Stromal cell of bone marrow (primary cell): ENCODE results near the gene TMED5.
"Not testable (repeated sequence)": the region's sequence is repeated elsewhere in the genome, so short reads cannot be mapped to it uniquely, and the experiment has no call there.

Experiments
- DNase-seq: peaks from one replicate; pipeline ENCODE4 v3.0.0-alpha.2; 2012; ENCODE audit warnings: low read depth

The TMED5 gene

GRCh38 chr1:93179886-93180722 is at the start of gene TMED5:
TSS of gene TMED5 (minus strand) at chr1:93180413. CDS start at chr1:93180242, 171 bp downstream.
- DNase-seq, result peak; percentile 99

GRCh38 chr1:93223023-93223675 is 42.9 kb upstream of the TMED5 start:
- no peak for DNase-seq

GRCh38 chr1:93221913-93222312 is 41.7 kb upstream of the TMED5 start:
- no peak for DNase-seq

- not testable (repeated sequence) for DNase-seq
Observed at GRCh38 chr1:93220716-93221115, 40.5 kb upstream of the TMED5 start.

DNA sequence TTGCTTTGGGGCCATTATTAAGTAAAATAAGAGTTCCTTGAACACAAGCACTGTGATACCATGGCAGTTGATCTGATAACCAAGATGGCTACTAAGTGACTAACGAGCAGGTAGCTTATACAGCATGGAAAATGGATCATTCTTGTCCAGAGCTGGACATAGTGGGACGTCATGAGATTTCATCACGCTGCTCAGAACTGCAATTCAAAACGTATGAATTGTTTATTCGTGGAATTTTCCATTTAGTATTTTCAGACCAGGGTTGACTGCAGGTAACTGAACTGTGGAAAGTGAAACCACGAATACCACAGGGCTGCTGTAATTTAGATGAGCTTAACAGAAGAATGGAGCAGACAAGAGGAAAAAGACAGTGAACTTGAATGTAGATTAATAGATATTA is 39.2 kb upstream of the TMED5 start:
- no peak for DNase-seq

- DNase-seq, result no peak
Observed at GRCh38 chr1:93215322-93215721, 35.1 kb upstream of the TMED5 start.

DNA sequence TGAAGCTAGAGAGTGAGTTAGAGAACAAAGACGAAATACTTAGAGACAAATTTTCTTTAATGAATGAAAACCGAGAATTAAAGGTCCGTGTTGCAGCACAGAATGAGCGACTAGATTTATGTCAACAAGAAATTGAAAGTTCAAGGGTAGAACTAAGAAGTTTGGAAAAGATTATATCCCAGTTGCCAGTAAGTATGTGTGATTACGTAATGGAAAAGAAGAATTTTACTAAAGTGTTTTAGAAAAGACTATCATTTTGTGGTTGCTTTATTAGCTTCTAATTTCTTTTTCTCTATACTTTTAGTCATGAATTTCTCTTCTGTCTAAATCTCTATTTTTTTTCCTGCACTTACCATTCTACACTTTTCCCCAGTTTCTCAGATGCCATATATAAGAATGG is 27.0 kb upstream of the TMED5 start:
- DNase-seq, result no peak

- no peak for DNase-seq
Observed at GRCh38 chr1:93206567-93206954, 26.3 kb upstream of the TMED5 start.

DNA sequence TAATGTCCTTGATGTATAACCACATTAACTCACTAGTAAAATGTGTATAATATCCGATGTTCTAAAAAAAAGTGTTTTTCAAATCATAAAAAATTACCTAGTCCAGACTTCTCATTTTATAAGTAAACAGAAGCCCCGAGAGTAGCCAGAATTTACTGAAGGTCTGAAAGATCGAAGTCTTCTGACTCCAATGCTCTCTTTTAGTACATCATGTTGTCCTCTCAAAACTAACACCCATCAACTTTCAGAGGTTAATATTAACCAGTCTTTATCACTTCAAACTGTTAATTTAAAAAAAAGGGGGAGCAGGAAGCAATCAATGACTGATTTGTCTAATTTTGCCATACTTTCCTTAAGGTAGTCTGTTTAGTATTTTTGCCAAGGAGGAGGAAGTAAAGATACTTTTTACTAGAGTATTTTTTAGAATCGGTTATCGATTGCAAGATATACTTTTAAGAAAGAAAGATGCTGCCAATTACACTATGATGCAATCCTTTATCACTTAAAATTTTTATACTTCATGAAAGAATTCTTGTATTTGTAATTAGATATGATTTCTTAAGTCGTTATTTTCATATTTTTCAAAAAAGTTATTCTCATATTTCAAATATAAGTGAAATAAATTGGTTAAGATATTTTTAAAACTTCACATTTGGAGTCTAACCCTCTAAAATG is 25.8 kb upstream of the TMED5 start:
- no peak for DNase-seq

DNA sequence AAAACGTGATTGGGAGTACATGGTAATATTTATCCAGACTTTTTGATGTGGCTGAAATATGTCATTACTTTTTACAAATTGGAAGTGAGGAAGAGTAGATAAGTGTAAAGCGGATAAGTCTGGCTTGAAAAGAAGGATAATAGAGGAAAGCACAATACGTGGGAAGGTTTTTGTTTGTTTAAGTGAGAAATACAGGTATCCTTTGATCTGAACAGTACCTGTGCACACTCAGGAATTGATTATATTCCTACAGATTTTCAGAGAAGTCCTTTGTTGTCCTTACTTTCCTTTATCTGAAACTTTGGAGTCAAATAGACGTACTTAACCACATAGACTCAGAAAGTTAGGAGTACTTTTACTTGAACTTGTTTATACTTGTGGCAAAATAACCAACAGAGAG is 20.5 kb upstream of the TMED5 start:
- no peak for DNase-seq

- DNase-seq, result no peak
Observed at GRCh38 chr1:93200086-93200620, 19.9 kb upstream of the TMED5 start.

DNA sequence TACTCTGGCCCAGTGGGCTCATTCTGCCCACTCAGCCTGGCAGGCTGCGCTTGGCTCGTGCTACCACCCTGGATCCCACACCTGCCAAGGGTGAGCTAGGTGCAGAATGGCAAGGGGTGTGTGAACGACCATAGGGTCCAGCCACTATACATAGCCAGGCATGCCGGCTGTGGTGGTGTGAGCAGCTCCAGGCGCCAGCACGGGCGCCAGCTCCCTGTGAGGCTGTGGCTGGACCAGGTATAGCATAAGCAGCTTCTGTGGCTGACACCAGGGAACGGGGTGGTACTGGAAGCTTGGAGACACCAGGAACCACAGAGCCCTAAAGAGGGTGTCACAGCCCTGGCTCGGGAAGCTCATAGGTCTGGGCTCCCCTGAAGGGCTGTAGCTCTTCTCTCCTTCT is 18.9 kb upstream of the TMED5 start:
- DNase-seq, result no peak

- DNase-seq, result no peak
Observed at GRCh38 chr1:93196591-93196990, 16.4 kb upstream of the TMED5 start.

DNA sequence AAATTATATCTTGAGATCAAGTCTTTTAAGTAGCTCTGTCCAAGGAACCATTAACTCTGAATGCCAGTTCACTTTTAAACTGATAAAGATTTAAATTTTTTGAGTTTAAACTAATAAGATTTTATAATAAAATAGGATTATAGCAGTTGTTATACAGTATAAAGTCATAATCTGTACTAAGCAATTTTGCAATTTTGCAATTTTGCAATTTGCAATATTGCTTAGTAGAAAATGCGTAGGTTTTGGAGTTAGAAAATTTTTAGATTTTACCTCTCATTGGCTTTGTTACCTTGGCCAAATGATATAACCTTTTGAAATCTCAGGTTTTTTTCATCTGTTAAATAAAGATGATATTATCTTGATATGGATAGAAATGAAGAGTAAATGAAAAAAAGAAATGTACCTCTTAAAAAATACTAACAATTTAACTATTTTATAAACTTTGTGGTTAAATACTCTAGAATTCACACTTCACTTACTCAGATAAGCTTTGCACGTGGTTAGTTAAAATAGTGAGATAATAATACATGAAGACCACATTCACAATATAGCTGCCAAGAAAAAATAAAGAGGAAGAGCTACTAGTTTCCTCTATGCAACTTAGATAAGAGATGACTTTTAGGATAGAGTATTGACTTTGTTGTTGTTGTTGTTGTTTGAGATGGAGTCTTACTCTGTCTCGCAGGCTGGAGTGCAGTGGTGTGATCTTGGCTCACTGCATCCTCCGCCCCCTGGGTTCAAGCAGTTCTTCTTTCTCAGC is 14.2 kb upstream of the TMED5 start:
- DNase-seq, result no peak

DNA sequence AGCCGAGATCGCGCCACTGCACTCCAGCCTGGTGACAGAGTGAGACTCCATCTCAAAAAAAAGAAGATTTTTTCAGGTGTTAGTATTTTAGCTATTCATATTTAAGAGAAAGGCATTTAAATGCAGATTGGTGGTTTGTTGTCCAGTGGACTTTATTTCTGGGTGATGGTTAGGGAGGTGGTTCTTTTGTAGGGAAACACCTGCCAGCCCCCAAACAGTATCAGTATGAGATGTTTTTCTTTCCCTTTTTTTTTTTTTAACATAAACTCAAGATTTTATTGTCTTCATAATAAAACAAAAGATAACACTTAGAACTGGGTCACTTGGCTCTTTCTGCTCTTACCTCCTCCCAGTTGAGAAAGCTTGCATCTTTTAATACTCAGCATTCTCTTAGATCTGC is 10.2 kb upstream of the TMED5 start:
- DNase-seq, result no peak

- DNase-seq, result no peak
Observed at GRCh38 chr1:93186667-93187066, 6.5 kb upstream of the TMED5 start.

- no peak for DNase-seq
Observed at GRCh38 chr1:93180723-93181613, 755 bp upstream of the TMED5 start, which contains the start of gene CCDC18. TSS of gene CCDC18 (plus strand) at chr1:93180724. CDS start at chr1:93183362, 2,638 bp downstream.

- DNase-seq, result no peak
Observed at GRCh38 chr1:93178418-93178817, 1.8 kb downstream of the TMED5 start.

GRCh38 chr1:93177991-93178390 is 2.2 kb downstream of the TMED5 start:
- DNase-seq, result no peak

GRCh38 chr1:93174638-93175037 is 5.6 kb downstream of the TMED5 start:
- not testable (repeated sequence) for DNase-seq

DNA sequence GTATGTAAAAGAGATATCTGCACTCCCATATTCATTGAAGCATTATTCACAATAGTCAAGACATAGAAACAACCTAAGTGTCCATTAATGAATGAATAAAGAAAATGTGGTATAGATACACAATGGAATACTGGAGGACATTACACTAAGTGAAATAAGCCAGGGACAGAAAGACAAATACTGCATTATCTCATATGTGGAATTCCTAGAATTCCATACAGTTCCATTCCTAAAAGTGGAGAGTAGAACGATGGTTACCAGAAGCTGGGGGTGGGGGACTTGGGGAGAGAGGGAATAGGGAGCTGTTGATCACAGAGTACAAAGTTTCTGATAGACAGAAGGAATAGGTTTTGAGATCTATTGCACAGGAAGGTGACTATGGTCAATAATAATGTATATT is 7.4 kb downstream of the TMED5 start:
- DNase-seq, result no peak
